Central memory CD8-positive, alpha-beta T cell (primary cell): ENCODE measurements around the gene RAPSN.

Source experiments
- ATAC-seq: fragments of 150-1000 bp; cut with Tn5 transposase; replicated peaks from 2 replicates; pipeline ENCODE4 v1.10.0; 2022; ENCODE audit warnings: mild to moderate bottlenecking, moderate FRiP score, moderate number of reproducible peaks; ENCODE audit not compliant: poor library complexity, severe bottlenecking; ENCODE audit errors: extremely low read depth
- DNase-seq, 2 donors: peaks; one replicate each; pipeline ENCODE4 v3.0.0; 2021; ENCODE audit warnings: low spot score in 2 of 2
- H3K27ac Mint-ChIP-seq: one replicate; pipeline ENCODE4 v1.8.0; 2022; ENCODE audit warnings: low read depth, mild to moderate bottlenecking, moderate library complexity, mixed read lengths
- H3K27me3 Mint-ChIP-seq: one replicate; pipeline ENCODE4 v1.8.0; 2022; ENCODE audit warnings: mixed read lengths
- H3K36me3 Mint-ChIP-seq: one replicate; pipeline ENCODE4 v1.8.0; 2022; ENCODE audit warnings: mild to moderate bottlenecking, moderate library complexity, mixed read lengths; ENCODE audit not compliant: insufficient read depth
- H3K4me1 Mint-ChIP-seq: one replicate; pipeline ENCODE4 v1.8.0; 2022; ENCODE audit warnings: mixed read lengths
- H3K4me3 Mint-ChIP-seq: one replicate; pipeline ENCODE4 v1.8.0; 2022; ENCODE audit warnings: mild to moderate bottlenecking, moderate library complexity, mixed read lengths
- H3K9me3 Mint-ChIP-seq: one replicate; pipeline ENCODE4 v1.8.0; 2022; ENCODE audit warnings: mixed read lengths

The RAPSN gene

DNA sequence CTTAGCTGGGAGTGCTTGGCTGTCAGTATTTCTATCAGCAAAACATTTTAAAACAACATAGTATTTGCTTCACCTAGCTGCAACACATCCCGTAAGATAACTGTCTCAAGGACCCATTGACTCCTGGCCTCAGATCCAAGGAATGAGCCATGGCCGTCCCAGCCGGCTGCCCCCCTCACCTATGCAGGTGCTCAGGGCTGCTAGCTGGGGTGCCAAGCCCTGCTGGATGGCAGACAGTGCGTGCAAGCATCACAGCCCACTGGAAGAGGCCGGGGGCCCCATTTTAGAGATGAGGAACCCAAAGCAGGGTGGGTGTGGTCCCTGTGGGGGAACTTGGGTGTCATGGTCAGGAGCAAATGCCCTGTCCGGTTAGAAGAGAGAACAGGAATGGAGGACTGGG, 31.2 kb downstream of the RAPSN start:
- peak overlapping the region; percentile 80 for H3K27ac Mint-ChIP-seq
- H3K4me1 Mint-ChIP-seq = peaks cover 14% of the 10 kb centered on the region
- H3K9me3 Mint-ChIP-seq = no peaks in the 10 kb centered on the region
- H3K27me3 Mint-ChIP-seq = no peaks in the 10 kb centered on the region
- no peak overlapping the region for H3K4me3 Mint-ChIP-seq
- DNase-seq = no peak
- peaks cover 39% of the 10 kb centered on the region for H3K36me3 Mint-ChIP-seq
- ATAC-seq = no peak

DNA sequence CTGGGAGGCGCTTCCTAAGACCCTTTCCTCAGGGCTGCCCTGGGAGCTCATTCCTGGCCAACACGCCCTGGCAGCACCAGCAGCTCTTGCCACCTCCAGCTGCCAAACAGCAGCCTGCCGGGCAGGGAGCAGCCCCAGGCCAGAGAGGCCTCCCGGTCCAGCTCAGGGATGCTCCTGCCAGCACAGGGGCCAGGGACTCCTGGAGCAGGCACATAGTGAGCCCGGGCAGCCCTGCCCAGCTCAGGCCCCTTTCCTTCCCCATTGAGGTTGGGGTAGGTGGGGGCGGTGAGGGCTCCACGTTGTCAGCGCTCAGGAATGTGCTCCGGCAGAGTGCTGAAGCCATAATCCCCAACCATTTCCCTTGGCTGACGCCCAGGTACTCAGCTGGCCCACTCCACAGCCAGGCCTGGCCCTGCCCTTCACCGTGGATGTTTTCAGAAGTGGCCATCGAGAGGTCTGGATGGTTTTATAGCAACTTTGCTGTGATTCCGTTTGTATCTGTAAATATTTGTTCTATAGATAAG, 32.9 kb downstream of the RAPSN start:
- Mint-ChIP-seq H3K27ac (no peak overlapping the region), H3K4me3 (no peak overlapping the region), H3K27me3 (no peaks in the 10 kb centered on the region), H3K36me3 (peaks cover 33% of the 10 kb centered on the region), H3K4me1 (peaks cover 20% of the 10 kb centered on the region), H3K9me3 (no peaks in the 10 kb centered on the region)
- no peak for DNase-seq
- no peak for ATAC-seq

DNA sequence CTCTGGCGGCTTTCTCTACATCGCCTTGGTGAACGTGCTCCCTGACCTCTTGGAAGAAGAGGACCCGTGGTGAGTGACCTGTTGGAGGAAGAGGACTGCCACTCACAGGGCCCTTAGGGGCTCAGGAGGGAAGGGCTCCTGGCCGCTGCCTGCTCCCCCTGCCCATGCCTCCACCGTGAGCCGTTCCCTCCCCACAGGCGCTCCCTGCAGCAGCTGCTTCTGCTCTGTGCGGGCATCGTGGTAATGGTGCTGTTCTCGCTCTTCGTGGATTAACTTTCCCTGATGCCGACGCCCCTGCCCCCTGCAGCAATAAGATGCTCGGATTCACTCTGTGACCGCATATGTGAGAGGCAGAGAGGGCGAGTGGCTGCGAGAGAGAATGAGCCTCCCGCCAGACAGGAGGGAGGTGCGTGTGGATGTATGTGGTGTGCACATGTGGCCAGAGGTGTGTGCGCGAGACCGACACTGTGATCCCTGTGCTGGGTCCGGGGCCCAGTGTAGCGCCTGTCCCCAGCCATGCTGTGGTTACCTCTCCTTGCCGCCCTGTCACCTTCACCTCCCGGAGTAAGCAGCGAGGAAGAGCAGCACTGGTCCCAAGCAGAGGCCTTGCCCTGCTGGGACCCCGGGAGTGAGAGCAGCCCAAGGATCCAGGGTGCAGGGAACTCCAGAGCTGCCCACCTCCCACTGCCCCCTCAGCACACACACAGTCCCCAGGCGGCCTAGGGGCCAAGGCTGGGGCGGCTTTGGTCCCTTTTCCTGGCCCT, 33.7 kb downstream of the RAPSN start:
- Mint-ChIP-seq H3K36me3 (peaks cover 28% of the 10 kb centered on the region), H3K9me3 (no peaks in the 10 kb centered on the region)
- ATAC-seq = no peak

DNA sequence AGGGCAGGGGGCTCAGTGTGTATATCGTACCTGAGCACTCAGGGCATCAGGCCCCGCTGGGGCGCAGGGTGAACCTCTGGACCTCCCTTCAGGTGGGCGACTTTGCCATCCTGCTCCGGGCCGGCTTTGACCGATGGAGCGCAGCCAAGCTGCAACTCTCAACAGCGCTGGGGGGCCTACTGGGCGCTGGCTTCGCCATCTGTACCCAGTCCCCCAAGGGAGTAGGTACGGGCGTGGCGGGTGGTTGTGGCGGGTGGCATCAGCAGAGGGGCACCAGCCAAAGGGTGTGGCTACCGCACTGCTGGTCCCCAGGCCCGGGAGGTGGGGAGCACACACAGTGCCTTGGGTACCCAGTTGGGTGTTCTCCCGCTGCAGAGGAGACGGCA, 34.3 kb downstream of the RAPSN start:
- DNase-seq (no peak), ATAC-seq (no peak)
- no peaks in the 10 kb centered on the region for H3K27me3 Mint-ChIP-seq
- H3K9me3 Mint-ChIP-seq = no peaks in the 10 kb centered on the region
- H3K4me3 Mint-ChIP-seq = no peak overlapping the region
- H3K27ac Mint-ChIP-seq = peak overlapping the region; percentile 41
- peaks cover 23% of the 10 kb centered on the region for H3K36me3 Mint-ChIP-seq
- H3K4me1 Mint-ChIP-seq = peaks cover 21% of the 10 kb centered on the region

More for the DNA sequence above, 33.7 kb downstream of the RAPSN start:
- Mint-ChIP-seq H3K4me3 (no peak overlapping the region), H3K27me3 (no peaks in the 10 kb centered on the region), H3K27ac (peak overlapping the region; percentile 41), H3K4me1 (peaks cover 20% of the 10 kb centered on the region)
- no peak for DNase-seq

GRCh38 chr11:47413908-47414684, 34.8 kb downstream of the RAPSN start:
- Mint-ChIP-seq H3K27ac (peak overlapping the region; percentile 76), H3K4me3 (no peak overlapping the region), H3K27me3 (no peaks in the 10 kb centered on the region), H3K9me3 (no peaks in the 10 kb centered on the region), H3K36me3 (peaks cover 24% of the 10 kb centered on the region), H3K4me1 (peaks cover 27% of the 10 kb centered on the region)
- ATAC-seq (no peak), DNase-seq (no peak)

- H3K27ac Mint-ChIP-seq = peak overlapping the region; percentile 76
- peaks cover 22% of the 10 kb centered on the region for H3K36me3 Mint-ChIP-seq
- H3K4me3 Mint-ChIP-seq = no peak overlapping the region
- H3K27me3 Mint-ChIP-seq = no peaks in the 10 kb centered on the region
- DNase-seq (no peak), ATAC-seq (no peak)
- no peaks in the 10 kb centered on the region for H3K9me3 Mint-ChIP-seq
- H3K4me1 Mint-ChIP-seq = peaks cover 33% of the 10 kb centered on the region
These were observed 35.6 kb downstream of the RAPSN start for GRCh38 chr11:47413351-47413750.

DNA sequence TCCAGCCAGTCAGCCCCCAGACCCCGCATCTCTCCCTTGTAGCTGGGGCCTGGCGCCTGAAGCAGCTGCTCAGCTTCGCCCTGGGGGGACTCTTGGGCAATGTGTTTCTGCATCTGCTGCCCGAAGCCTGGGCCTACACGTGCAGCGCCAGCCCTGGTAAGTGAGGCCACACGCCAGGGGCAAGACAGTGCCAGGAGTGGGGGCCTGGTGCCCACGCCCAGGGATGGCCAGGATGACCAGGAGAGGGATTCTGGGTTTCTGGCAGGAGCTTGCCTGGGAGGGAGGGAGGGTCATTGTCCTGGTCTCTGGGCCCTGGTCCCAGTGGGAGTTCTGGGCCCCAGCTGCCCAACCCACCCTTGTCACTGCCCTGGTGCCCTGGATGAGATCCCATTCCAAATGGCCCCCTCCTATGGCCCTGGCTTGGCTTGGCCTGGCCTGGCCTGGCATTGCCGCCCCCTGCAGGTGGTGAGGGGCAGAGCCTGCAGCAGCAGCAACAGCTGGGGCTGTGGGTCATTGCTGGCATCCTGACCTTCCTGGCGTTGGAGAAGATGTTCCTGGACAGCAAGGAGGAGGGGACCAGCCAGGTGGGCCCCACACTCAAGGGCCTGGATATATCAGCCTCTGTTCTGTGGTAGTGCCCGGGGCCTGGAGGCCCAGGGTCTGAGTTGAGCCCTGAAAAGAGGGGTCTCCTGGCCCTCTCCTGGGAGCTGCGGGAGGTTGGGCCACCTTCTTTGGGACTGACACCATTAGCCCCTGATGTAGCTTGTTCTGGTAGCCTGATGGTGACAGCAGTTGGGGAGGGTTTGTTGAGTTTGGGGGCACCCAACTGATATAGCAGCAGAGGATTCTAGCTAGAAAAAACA, 36.8 kb downstream of the RAPSN start:
- Mint-ChIP-seq H3K27me3 (no peaks in the 10 kb centered on the region), H3K4me3 (no peak overlapping the region), H3K9me3 (no peaks in the 10 kb centered on the region), H3K27ac (peak overlapping the region; percentile 68), H3K36me3 (peaks cover 20% of the 10 kb centered on the region), H3K4me1 (peaks cover 34% of the 10 kb centered on the region)
- peak in 1 of 2 donors; percentile 42 for DNase-seq
- ATAC-seq = no peak

DNA sequence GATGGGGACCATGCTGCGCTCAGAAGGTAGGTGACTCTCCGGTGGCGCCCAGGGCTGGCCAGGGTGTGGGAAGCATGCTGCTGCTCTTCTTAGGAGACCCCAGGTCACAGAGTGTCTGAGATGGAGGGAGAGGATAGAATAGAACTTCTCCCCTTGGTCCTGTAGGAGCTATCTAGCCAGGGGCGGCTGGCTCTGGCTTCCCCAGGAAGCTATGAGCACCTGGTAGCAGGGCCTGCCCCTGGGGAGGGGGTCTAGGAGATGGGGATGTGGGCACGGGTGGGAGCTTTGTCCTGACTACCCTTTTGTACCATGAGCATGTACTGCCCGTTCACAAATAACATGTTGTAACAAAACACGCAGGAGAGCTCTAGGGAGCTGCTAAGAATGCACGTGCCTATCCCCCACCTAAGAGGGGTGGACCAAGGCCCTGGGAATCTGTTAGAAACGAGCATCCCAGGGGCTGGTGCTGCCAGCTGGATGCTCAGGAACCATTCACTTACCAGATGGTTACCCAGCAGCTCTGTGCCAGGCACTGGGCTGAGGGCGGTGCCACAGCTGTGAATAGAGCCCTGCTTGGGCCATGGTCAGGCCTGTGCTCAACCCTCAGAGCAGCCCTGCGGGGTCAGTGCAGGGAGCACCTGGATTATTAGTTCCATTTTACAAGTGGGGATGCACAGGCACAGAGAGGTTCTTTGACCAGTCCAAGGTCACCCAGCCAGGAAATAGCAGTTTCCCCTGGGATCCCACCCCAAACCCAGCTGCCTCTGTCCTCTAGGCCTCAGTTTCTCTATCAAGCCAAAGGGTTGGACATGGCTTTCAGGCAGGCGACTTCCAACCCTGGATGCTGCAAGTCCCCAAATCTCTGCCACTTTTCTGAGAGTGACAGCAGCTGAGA, 38.3 kb downstream of the RAPSN start:
- peaks cover 17% of the 10 kb centered on the region for H3K36me3 Mint-ChIP-seq
- ATAC-seq (no peak), DNase-seq (no peak)
- H3K4me3 Mint-ChIP-seq = peak overlapping the region; percentile 96
- peaks cover 38% of the 10 kb centered on the region for H3K4me1 Mint-ChIP-seq
- H3K27ac Mint-ChIP-seq = no peak overlapping the region
- H3K27me3 Mint-ChIP-seq = no peaks in the 10 kb centered on the region
- no peaks in the 10 kb centered on the region for H3K9me3 Mint-ChIP-seq

DNA sequence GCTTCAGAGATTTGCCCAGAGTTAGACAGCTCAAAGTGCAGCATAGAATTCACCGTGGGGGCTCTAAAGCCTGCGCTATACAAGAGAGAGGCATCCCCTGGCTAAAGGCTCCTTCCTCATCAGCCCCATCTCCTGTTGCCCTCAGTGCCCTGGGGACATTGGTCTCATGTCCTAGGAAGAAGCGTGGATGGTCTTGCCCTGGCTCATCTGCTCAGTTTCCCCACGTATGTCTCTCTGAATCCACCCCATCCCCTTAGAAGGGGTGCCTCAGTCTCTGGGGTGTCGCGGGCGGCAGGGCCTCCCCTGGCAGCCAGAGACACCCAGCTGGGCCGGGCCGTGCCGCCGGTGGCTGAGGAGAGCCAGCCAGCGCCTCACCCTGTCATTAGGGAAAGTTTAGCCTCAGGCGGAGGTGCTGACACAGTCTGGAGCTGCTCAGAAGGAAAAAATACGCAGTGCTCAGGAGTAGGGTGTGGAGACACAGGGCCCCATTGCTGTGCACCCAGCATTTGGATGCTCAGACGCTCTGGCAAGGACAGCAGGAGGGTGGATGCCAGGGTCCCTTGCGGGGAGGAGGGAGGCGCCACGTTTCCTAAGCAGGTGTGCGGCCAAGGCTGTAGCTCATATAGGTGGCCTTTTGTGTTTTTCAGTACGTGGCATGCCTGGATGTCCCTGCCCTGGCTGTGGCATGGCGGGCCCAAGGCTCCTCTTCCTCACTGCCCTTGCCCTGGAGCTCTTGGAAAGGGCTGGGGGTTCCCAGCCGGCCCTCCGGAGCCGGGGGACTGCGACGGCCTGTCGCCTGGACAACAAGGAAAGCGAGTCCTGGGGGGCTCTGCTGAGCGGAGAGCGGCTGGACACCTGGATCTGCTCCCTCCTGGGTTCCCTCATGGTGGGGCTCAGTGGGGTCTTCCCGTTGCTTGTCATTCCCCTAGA, 39.2 kb downstream of the RAPSN start:
- DNase-seq (no peak), ATAC-seq (no peak)
- Mint-ChIP-seq H3K36me3 (peaks cover 14% of the 10 kb centered on the region), H3K9me3 (no peaks in the 10 kb centered on the region), H3K4me1 (peaks cover 38% of the 10 kb centered on the region), H3K4me3 (peak overlapping the region; percentile 96), H3K27ac (peak overlapping the region; percentile 99), H3K27me3 (no peaks in the 10 kb centered on the region)

GRCh38 chr11:47408598-47409439, 40.1 kb downstream of the RAPSN start:
- H3K4me3 Mint-ChIP-seq = peak overlapping the region; percentile 96
- H3K27me3 Mint-ChIP-seq = no peaks in the 10 kb centered on the region
- ATAC-seq (peak; percentile 0), DNase-seq (no peak)
- H3K4me1 Mint-ChIP-seq = peaks cover 34% of the 10 kb centered on the region
- peaks cover 11% of the 10 kb centered on the region for H3K36me3 Mint-ChIP-seq
- peak overlapping the region; percentile 99 for H3K27ac Mint-ChIP-seq
- no peaks in the 10 kb centered on the region for H3K9me3 Mint-ChIP-seq
